DND-41 (cell line): Measurements from ENCODE around the gene MXI1.

Experiments used
- EZH2 ChIP-seq: IDR thresholded peaks from 3 replicates; pipeline ENCODE4 v1.6.1; 2012; ENCODE audit warnings: borderline replicate concordance, low read depth, mild to moderate bottlenecking, moderate library complexity, low read length, inconsistent platforms; ENCODE audit not compliant: severe bottlenecking
- TF ChIP-seq, protein P1 (sequence below): IDR thresholded peaks from 2 replicates; pipeline ENCODE4 v1.5.1; 2012; ENCODE audit warnings: borderline replicate concordance, low read length, moderate library complexity, mild to moderate bottlenecking; ENCODE audit not compliant: poor library complexity, severe bottlenecking; ENCODE audit errors: extremely low read depth

- no peak for TF ChIP-seq EZH2
- TF ChIP-seq, protein P1, sequence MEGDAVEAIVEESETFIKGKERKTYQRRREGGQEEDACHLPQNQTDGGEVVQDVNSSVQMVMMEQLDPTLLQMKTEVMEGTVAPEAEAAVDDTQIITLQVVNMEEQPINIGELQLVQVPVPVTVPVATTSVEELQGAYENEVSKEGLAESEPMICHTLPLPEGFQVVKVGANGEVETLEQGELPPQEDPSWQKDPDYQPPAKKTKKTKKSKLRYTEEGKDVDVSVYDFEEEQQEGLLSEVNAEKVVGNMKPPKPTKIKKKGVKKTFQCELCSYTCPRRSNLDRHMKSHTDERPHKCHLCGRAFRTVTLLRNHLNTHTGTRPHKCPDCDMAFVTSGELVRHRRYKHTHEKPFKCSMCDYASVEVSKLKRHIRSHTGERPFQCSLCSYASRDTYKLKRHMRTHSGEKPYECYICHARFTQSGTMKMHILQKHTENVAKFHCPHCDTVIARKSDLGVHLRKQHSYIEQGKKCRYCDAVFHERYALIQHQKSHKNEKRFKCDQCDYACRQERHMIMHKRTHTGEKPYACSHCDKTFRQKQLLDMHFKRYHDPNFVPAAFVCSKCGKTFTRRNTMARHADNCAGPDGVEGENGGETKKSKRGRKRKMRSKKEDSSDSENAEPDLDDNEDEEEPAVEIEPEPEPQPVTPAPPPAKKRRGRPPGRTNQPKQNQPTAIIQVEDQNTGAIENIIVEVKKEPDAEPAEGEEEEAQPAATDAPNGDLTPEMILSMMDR: no peak
Observed at GRCh38 chr10:110258542-110258941, 51.1 kb downstream of the MXI1 start.
